ENCODE results near the gene TNNT3.

TNNT3 gene

GRCh38 chr11:1892116-1892515 lies 27.4 kb upstream of the TNNT3 start:
- DNase-seq = no peak
- in situ Hi-C loops (cut with HindIII; ENCODE audit: low pct_ligation_motif_present, low pct_unique_long_range_greater_than_20kb, low sequenced_read_pairs) = no loop called here

GRCh38 chr11:1892558-1892957 lies 26.9 kb upstream of the TNNT3 start:
- no peak for DNase-seq
- in situ Hi-C loops (cut with HindIII; ENCODE audit: low pct_ligation_motif_present, low pct_unique_long_range_greater_than_20kb, low sequenced_read_pairs) = no loop called here

- in situ Hi-C loops (cut with HindIII; ENCODE audit: low pct_ligation_motif_present, low pct_unique_long_range_greater_than_20kb, low sequenced_read_pairs) = no loop called here
These were observed 25.7 kb upstream of the TNNT3 start for GRCh38 chr11:1893581-1894359.

GRCh38 chr11:1894759-1895158 lies 24.7 kb upstream of the TNNT3 start:
- in situ Hi-C loops (cut with HindIII; ENCODE audit: low pct_ligation_motif_present, low pct_unique_long_range_greater_than_20kb, low sequenced_read_pairs) = no loop called here
- no peak for DNase-seq

More at GRCh38 chr11:1893581-1894359, 25.7 kb upstream of the TNNT3 start:
- no peak for DNase-seq

- DNase-seq = no peak
- in situ Hi-C loops (cut with HindIII; ENCODE audit: low pct_ligation_motif_present, low pct_unique_long_range_greater_than_20kb, low sequenced_read_pairs) = no loop called here
These were observed 23.0 kb upstream of the TNNT3 start for GRCh38 chr11:1896468-1896867.

- in situ Hi-C loops (cut with HindIII; ENCODE audit: low pct_ligation_motif_present, low pct_unique_long_range_greater_than_20kb, low sequenced_read_pairs) = no loop called here
- DNase-seq = no peak
These were observed 22.6 kb upstream of the TNNT3 start for GRCh38 chr11:1896923-1897322.

- DNase-seq = no peak
- in situ Hi-C loops (cut with HindIII; ENCODE audit: low pct_ligation_motif_present, low pct_unique_long_range_greater_than_20kb, low sequenced_read_pairs) = no loop called here
These were observed 20.4 kb upstream of the TNNT3 start for GRCh38 chr11:1899090-1899489.

- in situ Hi-C loops (cut with HindIII; ENCODE audit: low pct_ligation_motif_present, low pct_unique_long_range_greater_than_20kb, low sequenced_read_pairs) = no loop called here
- no peak for DNase-seq
These were observed 19.8 kb upstream of the TNNT3 start for GRCh38 chr11:1899686-1900085.

- in situ Hi-C loops (cut with HindIII; ENCODE audit: low pct_ligation_motif_present, low pct_unique_long_range_greater_than_20kb, low sequenced_read_pairs) = no loop called here
- no peak for DNase-seq
These were observed 13.3 kb upstream of the TNNT3 start for GRCh38 chr11:1906181-1906580.

- DNase-seq = no peak
- in situ Hi-C loops (cut with HindIII; ENCODE audit: low pct_ligation_motif_present, low pct_unique_long_range_greater_than_20kb, low sequenced_read_pairs) = no loop called here
These were observed 12.7 kb upstream of the TNNT3 start for GRCh38 chr11:1906611-1907423.

GRCh38 chr11:1908618-1909017 lies 10.9 kb upstream of the TNNT3 start:
- DNase-seq = no peak

GRCh38 chr11:1909524-1909923 lies 10.0 kb upstream of the TNNT3 start:
- in situ Hi-C loops (cut with HindIII; ENCODE audit: low pct_ligation_motif_present, low pct_unique_long_range_greater_than_20kb, low sequenced_read_pairs) = no loop called here
- DNase-seq = no peak

More at GRCh38 chr11:1908618-1909017, 10.9 kb upstream of the TNNT3 start:
- in situ Hi-C loops (cut with HindIII; ENCODE audit: low pct_ligation_motif_present, low pct_unique_long_range_greater_than_20kb, low sequenced_read_pairs) = no loop called here

- in situ Hi-C loops (cut with HindIII; ENCODE audit: low pct_ligation_motif_present, low pct_unique_long_range_greater_than_20kb, low sequenced_read_pairs) = no loop called here
- no peak for DNase-seq
These were observed 7.1 kb upstream of the TNNT3 start for GRCh38 chr11:1912289-1912878.

GRCh38 chr11:1913271-1914060 lies 6.0 kb upstream of the TNNT3 start:
- in situ Hi-C loops (cut with HindIII; ENCODE audit: low pct_ligation_motif_present, low pct_unique_long_range_greater_than_20kb, low sequenced_read_pairs) = no loop called here
- no peak for DNase-seq

- no peak for DNase-seq
- in situ Hi-C loops (cut with HindIII; ENCODE audit: low pct_ligation_motif_present, low pct_unique_long_range_greater_than_20kb, low sequenced_read_pairs) = no loop called here
These were observed 3.7 kb upstream of the TNNT3 start for GRCh38 chr11:1915795-1916131.

- in situ Hi-C loops (cut with HindIII; ENCODE audit: low pct_ligation_motif_present, low pct_unique_long_range_greater_than_20kb, low sequenced_read_pairs) = no loop called here
- no peak for DNase-seq
These were observed 3.1 kb upstream of the TNNT3 start for GRCh38 chr11:1916132-1916985.

GRCh38 chr11:1916986-1917522 lies 2.4 kb upstream of the TNNT3 start:
- in situ Hi-C loops (cut with HindIII; ENCODE audit: low pct_ligation_motif_present, low pct_unique_long_range_greater_than_20kb, low sequenced_read_pairs) = no loop called here
- no peak for DNase-seq
